ENCODE data around the gene NUB1.
"Not testable (repeated sequence)": the region's sequence is repeated elsewhere in the genome, so short reads cannot be mapped to it uniquely, and the experiment has no call there.

Gene NUB1

DNA sequence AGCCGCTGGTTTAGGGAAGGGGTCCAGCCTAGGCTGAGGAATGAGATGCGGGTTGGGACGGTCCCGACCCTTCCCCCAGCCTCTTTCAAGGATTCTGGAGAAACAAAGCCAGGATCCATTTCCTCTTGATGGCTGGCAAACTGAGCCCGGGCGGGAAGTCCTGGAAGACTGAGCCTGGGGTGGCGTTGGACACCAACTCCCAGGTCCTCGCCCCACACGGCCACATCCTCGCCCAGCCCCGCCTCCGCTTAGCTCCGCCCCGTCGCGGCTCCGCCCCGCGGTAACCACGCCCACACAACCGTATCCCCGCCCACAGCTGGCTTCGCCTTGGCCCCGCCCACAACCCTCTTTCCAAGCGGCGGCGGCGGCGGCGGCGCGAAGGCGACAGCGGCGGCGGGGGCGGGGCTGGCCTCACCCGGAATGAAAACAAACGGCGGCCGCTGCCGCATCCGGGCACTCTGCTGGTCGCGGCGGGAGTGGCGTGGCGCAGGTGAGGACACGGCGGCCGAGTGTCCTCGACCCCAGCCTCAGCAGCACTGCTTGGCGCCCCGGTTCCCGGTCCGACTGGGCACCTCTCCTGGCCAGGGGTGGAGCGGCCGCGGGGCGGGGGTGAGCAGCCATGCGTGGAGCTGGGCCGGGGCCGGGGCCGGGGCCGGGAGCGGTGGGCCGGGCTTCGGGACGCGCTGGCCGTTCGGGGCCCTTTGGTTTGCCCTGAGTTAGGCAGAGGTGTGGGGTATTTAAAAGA lies at the start of gene NUB1:
TSS of gene NUB1 (plus strand) at position 456 of the 745 bp plus-strand sequence. CDS start 3,538 bp downstream, outside the sequence.
- DNase-seq, result peak; percentile 54 to 79

DNA sequence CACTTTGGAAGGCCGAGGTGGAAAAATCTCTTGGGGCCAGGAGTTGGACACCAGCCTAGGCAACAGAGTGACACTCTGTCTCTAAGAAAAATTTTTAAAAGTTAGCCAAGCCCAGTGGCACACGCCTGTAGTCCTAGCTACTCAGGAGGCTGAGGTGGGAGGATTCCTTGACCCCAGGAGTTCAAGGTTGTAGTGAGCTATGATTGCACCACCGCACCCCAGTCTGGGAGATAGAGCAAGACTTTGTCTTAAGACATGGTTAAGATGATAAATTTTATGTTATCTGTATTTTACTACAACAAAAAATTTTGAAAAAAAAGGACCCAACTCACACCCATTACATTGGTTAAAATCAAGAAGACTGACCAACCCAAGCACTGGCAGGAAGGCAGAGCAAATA lies 48.8 kb upstream of the NUB1 start:
- DNase-seq, result no peak

DNA sequence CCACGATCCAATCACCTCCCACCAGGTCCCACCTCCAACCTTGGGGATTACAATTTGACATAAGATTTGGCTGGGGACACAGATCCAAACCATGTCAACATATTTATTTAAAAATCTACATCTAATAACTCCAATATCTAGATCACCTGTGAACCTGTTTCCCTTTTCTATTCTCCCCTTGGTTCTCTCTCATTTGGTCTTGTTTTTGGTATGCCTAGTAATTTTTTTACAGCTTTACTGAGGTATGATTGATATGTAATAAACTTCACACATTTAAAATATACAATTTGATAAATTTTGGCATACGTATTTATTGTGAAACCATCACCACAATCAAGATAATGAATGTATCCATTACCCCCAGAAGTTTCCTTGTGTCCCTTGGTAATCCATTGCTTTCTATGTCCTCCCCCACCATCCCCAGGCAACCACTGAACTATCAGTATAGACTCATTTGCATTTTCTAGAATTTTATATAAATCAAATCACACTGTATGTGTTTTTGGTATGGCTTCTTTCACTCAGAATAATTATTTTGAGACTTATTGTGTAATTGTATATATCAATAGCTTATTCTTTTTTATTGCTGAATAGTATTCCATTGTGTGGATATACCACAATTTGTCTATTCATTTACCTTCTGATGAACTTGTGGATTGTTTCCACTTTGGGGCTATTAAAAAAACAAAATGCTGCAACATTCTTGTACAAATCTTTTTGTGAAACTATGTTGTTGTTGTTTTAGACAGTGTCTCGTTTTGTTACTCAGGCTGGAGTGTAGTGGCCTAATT lies 45.2 kb upstream of the NUB1 start:
- no peak for DNase-seq

- DNase-seq, result no peak
These were observed 42.8 kb upstream of the NUB1 start for GRCh38 chr7:151298765-151299164.

DNA sequence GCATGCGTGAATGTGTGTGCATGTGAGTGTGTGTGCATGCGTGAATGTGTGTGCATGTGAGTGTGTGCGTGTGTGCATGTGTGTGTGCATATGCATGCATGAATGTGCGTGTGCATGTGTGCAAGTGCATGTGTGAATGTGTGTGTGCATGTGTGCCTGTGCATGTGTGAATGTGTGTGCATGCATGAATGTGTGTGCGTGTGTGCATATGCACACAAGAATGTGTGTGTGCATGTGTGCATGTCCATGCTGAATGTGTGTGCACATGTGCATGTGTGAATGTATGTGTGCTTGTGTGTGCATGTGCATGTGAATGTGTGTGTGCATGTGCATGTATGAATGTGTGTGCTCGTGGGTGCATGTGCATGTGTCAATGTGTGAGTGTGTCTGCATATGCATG lies 42.1 kb upstream of the NUB1 start:
- no peak for DNase-seq

DNA sequence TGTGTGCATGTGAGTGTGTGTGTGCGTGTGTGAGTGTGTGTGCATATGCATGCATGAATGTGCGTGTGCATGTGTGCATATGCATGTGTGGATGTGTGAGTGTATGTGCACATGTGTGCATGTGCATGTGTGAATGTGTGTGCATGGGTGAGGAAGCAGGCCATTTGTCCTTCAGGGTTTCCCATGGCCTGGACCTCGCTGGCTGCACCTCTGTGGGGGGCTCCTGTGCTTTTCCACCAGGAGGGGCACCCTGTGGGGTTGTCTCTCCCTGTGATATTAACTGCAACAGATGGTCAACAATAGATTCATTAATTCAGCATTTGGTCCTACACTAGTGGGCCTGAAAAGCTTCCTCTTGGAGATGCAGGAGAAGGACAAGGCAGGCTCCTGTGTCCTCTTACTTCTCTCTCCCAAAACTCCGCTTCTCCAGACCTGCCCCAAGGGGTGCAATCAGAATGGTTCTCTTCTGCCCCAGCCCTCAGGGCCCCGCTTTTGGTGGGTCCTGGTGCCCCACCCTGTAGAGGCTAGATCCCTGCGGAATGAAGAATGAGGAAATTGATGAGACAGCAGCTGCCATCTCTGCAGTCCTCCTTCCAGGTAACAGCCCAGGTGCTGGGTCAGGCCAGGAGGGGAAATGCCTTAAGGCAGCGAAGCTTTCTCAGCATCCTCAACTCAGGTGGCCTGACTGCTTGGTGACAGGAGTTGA lies 41.5 kb upstream of the NUB1 start:
- no peak for DNase-seq

GRCh38 chr7:151301471-151302462 lies 39.8 kb upstream of the NUB1 start:
- no peak for DNase-seq

- not testable (repeated sequence) for DNase-seq
These were observed 37.4 kb upstream of the NUB1 start for GRCh38 chr7:151304251-151304650.

DNA sequence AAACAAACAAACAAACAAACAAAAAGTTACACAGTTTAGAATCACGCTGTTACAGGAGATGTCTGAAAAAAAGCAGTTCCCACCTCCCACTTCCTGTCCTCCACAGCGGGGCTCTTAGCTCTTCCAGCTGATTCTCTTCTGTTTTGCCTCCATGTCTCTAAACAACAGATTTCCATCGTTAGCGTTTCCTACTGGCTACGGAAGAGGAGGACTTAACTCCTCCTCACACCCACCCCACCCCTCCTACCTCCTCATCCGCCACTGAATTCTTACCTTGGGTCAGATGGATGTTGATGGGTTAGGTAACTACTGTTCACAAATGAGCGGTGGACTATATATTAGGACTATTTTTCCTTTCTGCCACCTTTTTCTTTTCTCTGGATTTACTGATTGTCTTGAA lies 36.8 kb upstream of the NUB1 start:
- no peak for DNase-seq

DNA sequence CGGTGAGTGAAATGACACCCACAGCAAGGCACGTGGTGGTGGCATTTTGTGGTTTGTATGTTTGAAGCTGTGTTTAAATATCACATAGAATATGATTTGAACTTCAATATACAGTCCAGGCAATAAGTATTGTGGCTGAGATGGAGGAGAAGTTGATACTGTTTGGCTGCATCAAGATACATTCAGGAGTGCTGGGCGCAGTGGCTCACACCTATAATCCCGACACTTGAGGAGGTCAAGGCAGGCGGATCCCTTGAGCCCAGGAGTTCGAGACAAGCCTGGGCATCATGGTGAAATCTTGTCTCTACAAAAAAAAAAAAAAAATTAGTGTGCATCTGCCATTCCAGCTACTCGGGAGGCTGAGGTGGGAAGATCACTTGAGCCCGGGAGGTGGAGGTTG lies 35.2 kb upstream of the NUB1 start:
- no peak for DNase-seq

DNA sequence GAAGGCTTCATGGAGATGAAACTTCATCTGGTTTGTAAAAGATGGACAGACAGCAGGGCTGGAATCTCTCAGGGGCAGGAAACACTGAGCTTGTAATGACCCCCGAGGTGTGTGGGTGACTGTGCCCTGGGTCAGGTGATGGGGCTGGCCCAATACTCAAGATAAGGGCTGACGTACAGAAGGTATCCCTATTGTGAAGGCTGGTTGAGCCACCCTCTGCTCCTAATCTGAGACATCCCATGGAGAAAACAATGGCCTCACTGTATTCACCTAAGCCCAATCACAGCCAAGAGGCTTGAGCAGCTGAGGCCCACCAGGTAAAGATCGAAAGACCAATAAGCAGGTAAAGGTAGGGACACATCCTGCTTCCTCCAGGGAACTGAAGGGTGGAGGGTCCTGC lies 34.8 kb upstream of the NUB1 start:
- no peak for DNase-seq

DNA sequence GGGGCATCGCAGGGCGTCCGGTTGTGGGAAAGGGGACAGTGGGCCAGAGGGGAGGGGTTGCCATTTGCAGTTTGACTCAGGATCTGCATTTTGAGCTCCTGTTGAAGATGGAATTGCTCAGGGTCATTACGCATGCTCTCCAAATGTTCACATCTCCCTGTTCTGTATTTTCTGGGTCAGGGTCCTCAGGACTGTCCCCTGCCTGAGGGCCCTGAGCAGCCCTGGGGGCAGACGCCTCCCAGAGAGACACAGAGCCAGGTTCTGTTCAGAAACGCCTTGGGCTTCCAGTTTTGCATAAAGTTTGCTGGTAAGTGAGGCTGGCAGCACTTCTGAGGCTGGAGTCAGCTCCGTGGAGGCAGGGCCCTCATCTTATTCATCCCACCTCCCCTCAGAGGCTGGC lies 34.1 kb upstream of the NUB1 start:
- DNase-seq, result no peak

- DNase-seq, result no peak
These were observed 33.4 kb upstream of the NUB1 start for GRCh38 chr7:151308256-151308655.

DNA sequence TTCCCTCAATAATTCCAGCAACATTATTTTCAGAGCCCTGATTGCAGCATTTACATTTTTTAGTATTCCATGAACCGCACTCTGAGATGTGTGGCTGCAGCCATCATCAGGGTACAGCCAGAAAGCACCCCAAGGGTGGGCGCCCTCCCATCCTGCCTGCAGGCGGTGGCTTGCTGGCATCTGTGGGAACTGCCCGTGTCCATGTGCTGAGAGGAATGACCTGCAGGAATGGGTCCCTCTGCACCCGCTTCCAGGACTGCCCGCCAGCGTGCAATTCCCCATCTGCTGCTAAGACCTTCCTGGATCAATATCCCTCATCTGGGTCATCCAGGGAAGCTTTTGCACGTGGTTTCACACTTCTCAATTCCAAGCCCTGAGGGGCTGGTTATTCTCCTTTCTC lies 32.8 kb upstream of the NUB1 start:
- no peak for DNase-seq

DNA sequence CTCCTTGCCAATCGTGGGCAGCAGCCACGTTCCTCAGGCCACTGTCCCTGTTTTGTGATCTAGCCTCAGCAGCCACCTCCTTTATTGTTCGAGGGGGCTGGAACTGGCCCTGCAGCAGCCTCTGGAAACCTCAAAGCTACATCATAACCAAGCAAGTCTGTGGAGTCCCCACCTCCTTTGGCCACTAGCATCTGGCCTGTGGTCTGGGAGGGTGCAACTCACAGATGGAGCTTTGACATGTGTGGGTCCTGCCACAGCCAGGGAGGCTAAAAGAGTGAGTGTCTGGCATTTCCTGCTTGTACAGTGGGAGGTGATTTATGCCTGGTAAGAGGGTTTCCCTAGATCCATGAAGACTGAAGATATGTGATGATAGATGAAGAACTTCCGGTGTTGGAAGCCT lies 32.3 kb upstream of the NUB1 start:
- DNase-seq, result no peak

GRCh38 chr7:151310578-151310977 lies 31.0 kb upstream of the NUB1 start:
- DNase-seq, result no peak

- no peak for DNase-seq
These were observed 30.2 kb upstream of the NUB1 start for GRCh38 chr7:151311294-151311864.

DNA sequence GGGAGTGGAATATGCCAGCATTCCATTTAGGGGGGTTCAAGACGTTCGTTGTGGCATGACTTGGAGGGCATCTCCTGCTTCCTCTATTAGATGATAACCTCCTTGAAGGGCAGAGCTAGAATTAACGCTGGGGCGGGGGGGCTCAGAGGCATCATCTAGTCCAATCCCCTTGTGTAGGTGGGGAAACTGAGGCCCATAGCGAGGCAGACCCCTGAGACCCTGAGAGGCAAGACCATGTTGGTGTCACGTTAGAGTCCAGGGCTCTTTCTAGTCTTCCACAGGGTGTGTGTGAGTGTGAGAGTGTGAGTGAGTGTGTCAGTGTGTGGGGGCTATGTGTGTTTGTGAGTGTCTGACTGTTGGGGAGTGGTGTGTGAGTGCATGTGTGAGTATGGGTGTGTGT lies 29.3 kb upstream of the NUB1 start:
- no peak for DNase-seq

DNA sequence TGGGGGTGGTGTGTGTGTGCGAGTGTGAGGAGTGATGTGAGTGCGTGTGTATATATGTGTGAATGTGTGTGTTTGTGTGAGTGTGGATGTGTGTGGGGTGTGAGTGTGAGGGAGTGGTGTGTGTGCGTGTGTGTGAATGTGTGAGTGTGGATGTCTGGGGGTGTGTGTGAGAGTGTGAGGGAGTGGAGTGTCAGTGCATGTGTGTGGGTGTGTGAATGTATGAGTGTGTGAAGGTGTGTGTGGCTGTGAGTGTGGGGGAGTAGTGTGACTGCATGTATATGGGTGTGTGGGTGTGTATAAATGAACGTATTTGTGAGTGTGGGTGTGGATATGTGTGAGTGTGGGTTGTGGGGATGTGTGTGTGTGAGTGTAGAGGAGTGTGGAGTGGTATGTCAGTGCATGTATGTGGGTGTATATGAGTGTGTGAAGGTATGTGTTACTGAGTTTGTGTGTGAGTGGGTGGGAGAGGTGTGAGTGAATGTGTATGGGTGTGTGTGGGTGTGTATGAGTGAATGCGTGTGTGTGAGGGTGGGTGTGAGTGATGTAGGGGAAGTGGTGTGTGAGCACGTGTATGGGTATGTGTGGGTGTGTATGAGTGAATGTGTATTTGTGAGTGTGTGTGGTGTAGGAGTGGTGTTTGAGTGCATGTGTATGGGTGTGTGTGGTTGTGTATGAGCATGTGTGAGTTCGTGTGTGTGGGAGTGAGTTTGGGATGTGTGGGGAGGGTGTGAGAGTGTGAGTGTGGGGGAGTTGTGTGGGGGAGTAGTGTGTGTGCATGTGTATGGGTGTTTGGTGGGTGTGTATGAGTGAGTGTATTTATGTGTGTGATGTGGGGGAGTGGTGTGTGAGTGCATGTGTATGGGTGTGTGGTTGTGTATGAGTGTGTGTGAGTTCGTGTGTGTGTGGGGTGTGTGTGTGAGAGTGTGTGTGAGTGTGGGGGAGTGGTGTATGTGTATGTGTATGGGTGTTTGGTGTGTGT lies 28.5 kb upstream of the NUB1 start:
- no peak for DNase-seq

GRCh38 chr7:151313857-151314256 lies 27.8 kb upstream of the NUB1 start:
- no peak for DNase-seq

DNA sequence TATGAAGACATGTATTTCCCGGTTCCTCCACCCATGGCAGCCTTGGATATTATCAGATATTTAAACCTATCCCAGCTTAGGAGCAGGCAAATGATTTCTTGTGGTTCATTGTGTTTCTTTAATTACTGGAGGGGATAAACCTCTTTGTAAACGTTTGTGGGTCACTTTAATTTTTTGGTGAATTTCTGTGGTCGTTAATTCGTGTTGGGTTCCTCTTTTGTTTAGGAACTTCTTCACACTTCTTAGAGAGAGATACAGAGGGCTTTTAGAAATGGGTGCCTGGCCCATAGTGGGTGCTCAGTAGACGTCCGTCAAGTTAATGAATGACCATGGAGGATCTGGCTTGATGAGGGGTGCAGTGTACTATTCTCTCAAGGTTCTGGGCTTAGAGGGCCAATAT lies 27.2 kb upstream of the NUB1 start:
- DNase-seq, result no peak
